NAMALWA (cell line): ENCODE data around the gene FRMPD2.
"Not testable (repeated sequence)": the region's sequence is repeated elsewhere in the genome, so short reads cannot be mapped to it uniquely, and the experiment has no call there.

Experiments
- DNase-seq: peaks from one replicate; pipeline ENCODE4 v3.0.0-alpha.2; 2015; ENCODE audit warnings: low spot score

FRMPD2 gene

DNA sequence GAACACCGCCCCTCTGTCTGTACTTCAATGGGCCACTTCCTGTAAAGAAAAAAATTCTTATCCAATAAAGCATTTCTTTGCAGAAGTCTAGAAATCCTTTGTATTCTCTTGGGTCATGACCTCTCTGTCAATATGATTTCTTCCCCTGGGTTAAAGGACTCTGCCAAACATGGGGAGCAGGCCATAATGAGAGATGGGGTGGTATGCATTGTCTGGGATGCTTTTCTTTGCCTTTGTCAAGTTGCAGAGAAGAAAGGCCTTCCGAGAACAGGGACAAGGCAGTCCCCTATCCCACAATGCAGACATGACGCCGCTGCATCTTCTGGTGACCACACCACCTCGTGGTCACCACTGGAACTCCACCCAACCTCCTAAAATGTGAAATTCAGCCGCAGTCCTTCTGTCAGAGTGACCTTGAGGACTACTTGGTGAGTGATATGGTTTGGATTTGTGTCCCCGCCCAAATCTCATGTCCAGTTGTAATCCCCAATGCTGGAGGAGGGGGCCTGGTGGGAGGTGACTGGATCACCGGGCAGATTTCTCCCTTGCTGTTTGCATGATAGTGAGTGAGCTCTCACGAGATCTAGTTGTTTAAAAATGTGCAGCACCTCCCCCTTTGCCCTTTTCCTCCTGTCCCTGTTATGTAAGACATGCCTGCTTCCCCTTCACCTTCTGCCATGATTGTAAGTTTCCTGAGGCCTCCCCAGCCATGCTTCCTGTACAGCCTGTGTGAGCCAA is 15.2 kb upstream of the FRMPD2 start:
- peak; percentile 70 for DNase-seq

DNA sequence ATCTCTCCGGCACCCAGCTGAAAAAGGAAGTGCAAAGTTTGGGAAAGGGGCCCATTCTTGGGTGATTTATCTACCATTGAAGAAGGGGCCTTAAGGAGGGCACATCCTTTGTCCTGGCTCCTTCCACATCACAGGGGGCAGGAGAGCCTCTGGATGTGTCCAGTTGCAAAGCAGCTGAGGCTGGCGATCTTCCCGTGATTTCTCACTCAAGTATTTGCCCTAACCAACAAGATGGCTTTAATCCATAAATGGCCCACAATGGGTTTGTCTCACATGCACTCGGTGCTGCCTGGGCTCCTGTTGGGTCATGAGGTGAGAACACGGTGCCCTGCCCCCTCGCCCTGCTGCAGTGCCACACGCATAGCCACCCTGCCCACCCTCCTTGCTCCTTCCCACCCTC is 14.2 kb upstream of the FRMPD2 start:
- no peak for DNase-seq

DNA sequence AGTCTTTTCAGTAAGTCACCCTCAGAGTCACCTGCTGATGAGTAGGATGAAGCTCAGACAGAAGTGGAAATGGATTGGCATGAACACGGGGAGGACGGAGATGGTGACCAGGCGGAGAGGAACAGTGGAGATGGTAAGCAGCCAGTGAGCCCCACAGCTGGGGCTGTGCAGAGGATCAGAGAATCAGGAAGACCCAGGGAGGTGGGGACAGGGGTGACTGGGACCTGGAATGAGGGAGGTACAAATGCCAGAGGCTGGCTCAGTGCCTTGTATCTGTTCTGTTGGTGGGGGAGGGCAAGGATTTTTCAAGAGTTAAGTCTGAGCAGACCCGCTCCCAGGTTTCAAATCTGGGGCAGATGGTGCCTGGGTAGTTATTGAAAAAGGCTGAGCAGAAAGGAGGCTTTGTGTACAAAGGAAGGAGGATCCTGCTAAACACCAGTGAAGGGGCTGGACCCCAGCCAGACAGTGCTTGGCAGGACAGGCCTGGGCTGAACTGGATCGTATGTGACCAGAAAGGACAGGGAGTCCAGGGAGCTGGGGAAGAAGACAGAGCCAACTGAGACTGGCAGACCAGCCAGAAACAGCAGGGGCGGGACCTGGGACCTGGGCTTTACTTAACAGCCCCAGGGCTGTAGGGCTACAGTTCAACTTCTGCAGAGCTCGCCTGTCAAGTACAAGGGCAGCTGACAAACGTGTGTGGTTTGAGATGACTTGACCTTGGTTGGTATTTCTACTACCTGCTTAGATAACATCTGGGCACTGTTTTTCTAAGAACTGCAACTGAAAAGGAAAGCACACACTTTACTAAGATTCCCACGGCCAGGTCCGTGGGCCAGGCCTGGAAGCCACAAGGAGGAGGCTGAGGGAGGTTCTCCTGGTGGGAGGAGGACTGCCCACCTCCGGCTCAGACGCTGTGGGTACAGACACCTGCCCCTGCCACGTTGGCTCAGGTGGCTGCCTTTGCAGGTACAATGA is 13.2 kb upstream of the FRMPD2 start:
- no peak for DNase-seq

DNA sequence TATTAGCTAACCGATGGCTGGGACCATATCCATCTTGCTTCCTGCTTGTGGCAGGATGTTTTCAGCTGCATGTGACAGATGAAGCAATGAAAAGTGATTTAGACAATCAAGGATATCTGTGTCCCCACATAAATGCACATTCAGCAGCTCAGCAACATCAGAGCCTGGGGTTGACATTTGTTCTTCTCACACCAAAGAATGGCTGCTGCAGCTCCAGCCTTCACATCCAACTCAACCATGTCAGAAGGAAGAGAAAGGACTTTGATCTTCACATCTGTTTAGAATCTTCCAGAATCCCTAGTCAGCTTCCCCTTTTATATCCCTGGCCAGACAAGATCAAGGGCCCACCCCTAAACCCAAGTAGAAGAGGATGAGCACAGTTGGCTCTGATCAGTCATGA is 11.9 kb upstream of the FRMPD2 start:
- DNase-seq = no peak

DNA sequence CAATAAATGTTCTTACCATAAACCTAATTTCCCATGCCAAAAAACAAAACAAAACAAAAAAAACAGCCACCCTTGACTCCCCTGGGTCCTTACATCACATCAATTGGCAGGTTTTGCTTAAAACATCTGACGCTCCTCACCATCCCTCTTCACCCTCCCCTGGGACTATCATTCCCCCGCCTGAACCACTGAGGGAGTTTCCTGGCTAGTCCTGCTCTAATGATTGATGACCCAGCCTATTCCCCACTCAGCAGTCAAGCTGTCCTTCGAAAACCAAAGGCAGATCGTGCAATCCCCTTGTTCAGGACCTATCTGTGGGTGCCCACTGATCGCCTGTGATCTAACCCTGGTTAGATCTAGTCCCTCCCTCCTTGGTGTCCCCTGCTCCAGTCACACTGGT is 11.2 kb upstream of the FRMPD2 start:
- DNase-seq = no peak

DNA sequence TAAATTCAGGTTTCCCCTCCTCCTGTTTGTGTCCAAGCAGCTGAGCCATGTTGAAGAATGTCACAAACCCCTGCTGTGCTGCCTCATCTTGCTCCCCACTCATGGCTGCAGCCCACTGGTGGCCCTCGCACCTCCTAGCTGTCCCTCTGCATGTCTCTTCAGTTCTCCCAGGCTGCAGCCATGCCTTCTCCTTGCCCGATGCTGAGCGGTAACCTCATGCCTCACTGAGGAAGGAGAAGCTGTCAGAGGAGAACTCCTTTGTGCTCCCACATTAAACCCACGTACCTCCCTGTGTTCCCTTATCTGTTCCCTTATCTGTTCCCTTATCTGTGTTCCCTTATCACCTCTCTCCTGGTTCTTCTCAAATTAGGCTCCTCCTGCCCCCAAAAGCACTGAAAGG is 10.3 kb upstream of the FRMPD2 start:
- DNase-seq = no peak

DNA sequence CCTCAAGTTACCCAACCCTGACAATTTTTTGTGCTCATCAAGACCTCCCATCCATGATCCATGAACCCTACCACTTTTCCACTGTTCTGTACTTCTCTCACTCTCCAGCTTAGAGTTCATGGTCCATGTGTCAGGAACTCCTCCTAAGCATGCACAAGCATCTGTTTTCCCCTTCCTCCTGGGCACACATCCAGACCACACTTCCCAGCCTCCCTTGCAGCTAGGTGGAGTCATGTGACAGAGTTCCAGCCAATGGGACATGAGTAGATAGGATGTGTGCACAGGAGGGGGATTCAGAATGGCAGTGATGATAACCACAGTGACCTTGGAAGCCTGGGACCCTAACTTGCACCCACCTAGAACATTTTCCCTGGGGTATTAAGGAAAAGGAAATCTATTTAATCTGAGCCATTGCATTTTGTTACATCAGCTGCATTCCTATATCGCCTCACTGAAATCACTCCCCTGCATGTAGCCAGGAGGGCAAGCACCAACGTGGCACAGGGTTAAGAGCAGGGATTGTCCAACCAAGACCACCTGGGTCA is 9.6 kb upstream of the FRMPD2 start:
- DNase-seq = no peak

DNA sequence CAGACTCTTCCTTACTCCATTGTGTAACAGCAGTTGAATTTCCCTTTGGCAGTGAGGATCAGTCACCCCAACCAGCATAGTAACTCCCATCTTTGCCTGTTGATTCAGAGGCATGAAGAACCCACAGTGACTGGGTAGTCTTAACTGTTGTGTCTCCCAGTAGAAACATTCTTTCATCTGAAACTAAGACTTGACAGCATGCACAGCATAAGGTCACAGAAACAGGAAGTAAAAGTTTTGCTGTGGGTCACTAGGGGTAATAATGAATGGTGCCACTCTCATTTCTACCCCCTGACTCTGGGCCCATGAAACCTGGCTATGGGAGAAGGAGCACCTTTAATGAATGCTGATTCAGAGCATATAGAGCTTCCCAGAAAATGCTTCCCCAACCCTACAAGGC is 8.3 kb upstream of the FRMPD2 start:
- no peak for DNase-seq

DNA sequence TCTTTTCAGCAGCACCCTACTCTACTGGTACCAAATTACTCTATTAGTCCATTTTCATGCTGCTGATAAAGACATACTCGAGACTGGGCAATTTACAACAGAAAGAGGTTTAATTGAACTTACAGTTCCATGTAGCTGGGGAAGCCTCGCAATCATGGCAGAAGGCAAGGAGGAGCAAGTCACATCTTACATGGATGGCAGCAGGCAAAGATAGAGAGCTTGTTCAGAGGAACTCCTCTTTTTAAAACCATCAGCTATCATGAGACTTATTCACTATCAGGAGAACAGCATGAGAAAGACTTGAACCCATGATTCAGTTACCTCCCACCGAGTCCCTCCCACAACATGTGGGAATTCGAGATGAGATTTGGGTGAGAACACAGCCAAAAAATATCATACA is 7.2 kb upstream of the FRMPD2 start:
- not testable (repeated sequence) for DNase-seq

DNA sequence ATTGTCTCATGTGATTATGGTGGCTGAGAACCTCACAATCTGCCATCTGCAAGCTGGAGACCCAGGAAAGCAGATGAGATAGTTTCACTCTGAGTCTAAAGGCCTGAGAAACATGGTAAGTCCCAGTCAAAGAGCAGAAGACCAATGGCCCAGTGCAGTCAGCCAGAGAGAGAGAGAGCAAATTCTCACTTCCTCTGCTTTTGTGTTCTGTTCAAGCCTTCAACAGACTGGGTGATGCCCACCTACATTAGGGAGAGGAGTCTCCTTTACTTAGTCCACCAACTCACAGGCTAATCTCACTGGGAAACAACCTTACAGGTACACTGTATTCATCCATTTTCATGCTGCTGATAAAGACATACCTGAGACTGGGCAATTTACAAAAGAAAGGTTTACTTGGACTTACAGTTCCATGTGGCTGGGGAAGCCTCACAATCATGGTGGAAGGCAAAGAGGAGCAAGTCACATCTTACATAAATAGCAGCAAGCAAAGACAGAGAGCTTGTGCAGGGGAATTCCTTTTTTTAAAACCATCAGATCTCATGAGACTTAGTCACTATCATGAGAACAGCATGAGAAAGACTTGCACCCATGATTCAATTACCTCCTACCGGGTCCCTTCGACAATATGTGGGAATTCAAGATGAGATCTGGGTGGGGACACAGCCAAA is 4.7 kb upstream of the FRMPD2 start:
- no peak for DNase-seq

DNA sequence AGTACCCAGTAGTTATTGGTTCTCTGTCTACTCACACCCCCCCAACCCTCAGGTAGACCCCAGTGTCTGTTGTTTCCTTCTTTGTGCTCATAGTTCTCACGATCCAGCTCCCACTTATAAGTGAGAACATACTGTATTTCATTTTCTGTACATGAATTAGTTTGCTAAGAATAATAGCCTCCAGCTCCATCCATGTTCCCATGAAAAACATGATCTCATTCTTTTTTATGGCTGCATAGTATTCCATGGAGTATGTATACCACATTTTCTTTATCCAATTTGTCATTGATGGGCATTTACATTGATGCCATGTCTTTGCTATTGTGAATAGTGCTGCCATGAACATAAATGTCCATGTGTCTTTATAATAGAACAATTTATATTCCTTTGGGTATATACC is 2.6 kb upstream of the FRMPD2 start:
- DNase-seq = no peak

DNA sequence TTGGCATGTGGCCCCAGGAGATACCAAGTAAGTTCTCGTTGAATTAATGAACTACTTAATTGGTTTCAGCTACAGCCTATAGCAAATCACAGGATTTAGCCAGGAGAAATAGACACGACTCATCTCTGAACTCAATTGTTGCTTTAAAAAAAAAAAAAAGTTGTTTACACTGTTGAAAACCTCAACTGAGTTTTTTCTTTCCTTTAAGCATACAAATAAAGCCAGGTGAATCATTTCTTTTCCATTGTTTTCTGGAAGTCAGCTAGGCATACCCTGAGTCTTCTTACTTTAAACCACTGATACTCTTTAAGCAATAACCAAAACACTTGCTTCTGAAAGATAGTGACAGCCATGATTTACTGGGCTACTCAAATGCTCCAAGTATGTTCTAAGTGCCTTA is 755 bp downstream of the FRMPD2 start:
- DNase-seq = no peak

DNA sequence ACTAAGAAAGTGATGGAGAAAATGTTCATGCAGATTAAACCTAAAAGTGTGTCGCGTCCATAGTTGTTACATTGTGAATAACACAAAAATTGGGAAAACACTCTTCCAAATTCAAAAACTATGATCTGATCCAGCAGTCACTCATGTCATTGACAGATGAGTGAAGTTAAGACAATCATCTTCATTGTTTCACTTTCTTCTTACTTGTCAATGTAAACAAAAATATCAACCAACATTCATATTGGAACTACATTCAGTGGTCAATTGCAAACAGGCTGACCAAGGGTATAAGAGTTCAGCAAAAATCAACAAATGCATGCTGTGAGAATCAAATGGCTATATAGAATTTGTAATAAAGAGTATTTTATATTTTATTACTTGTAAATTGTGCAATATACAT is 1.8 kb downstream of the FRMPD2 start:
- no peak for DNase-seq

DNA sequence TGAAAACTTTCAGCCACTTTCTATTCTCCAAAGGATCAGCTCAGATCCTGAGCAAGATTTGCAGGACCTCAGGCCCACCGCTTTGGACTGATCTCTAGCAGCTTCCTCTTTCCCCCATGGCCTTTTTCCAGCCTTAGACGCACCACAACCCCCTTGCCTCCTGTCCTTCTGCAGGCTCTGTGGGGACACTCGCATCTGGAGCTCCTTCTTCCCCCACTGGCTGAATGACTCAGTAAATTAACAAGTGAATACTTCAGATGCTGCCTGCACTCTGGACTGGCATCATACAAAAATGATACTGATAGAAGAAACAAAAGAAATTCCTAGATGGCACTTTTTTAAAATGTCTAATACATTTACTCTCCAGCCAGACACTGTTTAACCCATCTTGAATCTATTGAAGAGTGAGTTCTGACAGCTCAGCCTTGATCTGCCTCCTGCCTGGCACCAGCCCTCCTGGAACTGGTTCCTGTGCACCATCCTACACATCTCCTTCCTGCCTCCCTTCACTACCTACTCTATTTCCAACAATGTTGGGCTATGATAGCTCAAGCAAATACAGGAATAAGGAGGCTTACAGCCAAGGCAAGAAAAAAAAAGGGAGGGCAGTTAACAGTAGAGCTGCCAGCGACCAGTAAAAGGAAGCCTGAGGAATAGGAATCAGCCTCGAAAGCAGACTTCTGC is 3.3 kb downstream of the FRMPD2 start:
- DNase-seq = no peak

DNA sequence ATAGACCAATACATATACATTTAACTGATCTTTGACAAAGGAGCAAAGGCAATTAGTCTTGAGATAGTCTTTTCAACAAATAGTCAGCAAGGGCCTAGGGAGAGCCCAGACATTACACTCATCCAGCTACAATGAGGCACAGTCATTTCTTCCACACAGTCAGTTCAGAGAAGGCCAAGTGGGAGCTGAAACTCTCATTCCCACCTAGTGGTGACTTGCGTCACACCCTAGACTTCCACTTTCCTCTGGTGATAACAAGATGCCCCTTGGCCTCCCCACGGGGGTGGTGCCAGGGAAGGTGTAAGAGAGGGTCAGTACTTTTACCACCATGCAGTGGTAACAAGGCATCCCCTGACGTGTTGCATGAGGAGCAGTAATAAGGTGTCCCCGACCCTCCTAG is 8.0 kb downstream of the FRMPD2 start:
- peak; percentile 5 for DNase-seq

DNA sequence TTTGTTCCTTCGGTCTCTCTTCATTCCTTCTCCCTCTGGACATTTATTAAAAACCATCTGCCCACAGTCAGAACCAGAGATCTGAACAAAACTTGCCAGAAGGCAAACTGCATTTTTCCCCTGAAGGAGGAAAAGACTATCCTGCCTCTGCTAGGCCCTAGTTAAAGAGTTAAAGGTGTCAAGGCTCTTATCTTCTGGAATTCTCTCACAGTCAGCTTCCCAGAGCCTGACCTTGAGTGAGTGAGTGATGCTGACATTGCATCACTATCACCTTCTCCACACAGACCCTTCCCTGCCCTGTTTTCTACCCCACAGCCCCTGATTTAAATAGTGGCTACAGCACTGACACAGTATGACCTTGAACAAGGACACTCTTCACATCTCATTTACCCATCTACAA is 16.4 kb downstream of the FRMPD2 start:
- no peak for DNase-seq

DNA sequence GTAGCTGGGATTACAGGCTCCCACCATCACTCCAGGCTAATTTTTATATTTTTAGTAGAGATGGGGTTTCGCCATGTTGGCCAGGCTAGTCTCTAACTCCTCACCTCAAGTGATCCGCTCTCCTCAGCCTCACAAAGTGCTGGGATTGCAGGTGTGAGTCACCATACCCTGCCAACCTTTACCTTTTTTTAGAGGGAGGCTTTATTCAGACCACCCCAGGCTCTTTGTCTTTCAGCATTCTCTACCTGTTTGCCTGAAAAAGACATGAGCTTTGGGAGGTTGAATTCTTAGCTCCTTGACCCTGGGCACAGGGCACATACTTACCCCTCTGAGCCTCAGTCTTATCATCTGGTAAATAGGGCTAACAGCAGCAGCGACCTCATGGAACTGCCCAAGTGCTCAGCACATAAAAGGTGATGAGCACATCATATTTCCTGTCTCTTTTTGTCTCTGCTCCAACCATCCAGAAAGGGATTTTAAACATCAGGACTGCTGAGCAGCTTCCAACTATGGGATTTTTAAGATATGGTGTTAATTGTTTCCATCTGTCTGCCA is 17.0 kb downstream of the FRMPD2 start:
- DNase-seq = no peak

DNA sequence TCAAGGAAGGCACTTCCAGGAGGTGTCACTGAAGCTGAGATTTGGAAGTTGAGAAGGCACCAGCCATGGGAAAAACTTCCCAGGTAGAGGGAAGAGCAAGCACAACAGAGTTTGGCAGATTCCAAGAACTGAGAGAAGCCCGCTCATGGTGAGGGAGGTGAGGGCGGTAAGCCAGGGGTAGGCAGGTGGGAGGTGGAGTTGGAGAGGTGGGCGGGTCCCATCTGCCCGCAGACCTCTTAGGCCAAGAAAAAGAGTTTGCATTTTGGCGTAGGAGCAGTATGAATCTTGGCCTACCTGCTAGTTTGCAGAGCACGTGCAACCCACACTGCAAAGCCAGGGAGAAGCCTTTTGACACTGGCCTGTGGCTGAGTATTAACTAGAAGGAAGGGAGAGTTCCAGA is 18.8 kb downstream of the FRMPD2 start:
- DNase-seq = no peak

DNA sequence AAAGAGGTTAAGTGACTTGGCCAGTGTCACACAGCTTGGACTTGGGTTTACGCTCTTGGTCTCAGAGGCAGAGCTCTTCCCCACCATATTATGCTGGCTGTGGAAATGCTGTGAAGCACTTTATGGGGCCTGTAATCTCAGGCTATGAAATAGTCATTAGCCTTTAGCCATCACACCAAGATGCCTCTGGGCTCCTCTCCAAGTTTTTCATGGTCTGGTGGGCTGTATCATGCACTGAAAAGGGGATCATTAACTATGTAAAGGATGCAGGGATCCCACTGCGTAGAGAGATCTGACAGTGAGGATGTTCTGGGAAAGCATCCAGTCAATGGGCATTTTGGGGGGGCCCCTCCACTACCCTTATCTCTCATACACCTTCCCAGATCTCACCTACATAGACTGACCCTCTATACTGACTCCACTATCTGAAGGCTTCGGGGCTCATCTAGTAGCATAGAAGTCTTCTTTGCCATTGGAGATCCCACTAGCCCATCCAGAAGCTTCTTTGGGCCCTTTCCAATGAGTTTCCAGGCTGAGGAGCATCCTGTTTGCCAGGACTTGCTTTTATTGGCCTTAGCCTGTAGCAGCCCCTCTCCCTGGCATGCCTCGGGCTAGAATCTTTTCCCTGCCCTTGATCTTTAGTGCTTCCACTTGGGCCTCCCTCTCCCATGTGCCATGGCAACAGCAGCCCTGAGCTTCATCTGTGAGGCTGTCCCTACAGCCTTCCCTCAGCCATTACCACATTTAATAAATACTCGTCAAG is 19.6 kb downstream of the FRMPD2 start:
- DNase-seq = no peak

DNA sequence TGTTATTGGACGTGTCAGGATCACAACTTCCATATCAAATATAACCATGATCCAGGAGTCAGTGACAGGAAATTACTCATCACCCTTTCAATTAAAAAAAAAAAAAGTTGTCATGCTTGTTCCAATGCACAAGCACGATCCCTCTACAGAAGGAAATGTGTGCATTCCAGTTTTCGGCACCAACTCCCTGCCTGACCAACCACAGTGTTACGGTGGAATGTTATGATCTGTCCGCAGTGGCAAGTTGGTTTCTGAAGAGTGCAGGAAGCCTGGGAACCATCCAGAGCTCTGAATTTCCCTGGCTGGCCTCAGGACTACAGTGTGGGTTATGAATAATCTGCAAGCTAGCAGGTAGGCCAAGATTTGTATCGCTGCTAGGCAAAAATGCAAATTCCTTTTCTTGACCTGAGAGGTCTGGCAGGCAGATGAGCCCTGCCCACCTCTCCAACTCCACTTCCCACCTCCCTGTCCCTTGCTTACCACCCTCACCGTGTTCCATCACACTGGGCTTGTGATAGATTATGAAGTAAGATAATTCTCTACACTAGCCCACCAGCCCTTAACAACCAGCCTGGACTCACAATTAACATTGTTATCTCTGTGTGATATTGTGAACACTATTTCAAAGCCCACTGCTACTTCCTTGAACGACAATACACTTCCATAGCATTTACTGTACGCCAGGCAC is 20.4 kb downstream of the FRMPD2 start:
- no peak for DNase-seq

DNA sequence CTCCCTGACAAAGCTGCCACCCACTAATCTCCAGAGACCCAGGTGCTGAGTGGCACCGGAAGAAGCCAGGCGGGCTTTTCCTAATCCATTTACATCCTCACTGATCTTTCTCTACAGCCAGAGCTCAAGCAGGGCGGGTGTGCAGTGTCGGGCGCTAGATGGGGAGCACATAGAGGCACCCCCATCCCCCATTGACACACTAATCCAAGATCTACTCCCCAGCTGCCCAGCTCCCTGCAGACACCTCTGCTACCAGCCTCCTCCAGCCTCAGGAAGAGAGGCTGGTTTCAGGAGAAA is 22.2 kb downstream of the FRMPD2 start:
- DNase-seq = no peak
